ENCODE measurements around the gene ITIH2. TPM values are rescaled to one million over a fixed set of nuclear protein-coding genes. Genes with fewer than 3 reads are reported as not detected.

Gene ITIH2
- total RNA-seq, 2 donors from 2014 or later = not detected

- Histone ChIP-seq H3K27me3 (replicated peaks; ENCODE audit: insufficient read depth) (no peaks in the 10 kb centered on the region), H3K4me3 (no peak overlapping the region), H3K27ac (no peak overlapping the region), H3K36me3 (no peaks in the 10 kb centered on the region), H3K4me1 (ENCODE audit: control insufficient read depth in 1 of 2, low read depth in 2 of 2) (peaks cover 11 to 27% of the 10 kb centered on the region in 2 donors), H3K9me3 (no peaks in the 10 kb centered on the region)
- no peak for DNase-seq (ENCODE audit: low spot score)
- no peak for ATAC-seq (ENCODE audit: insufficient number of reproducible peaks, low FRiP score, low read depth)
- no peak for TF ChIP-seq CTCF (IDR thresholded peaks at IDR 0.05)
Observed at GRCh38 chr10:7700577-7701125, 2.5 kb upstream of the ITIH2 start.

GRCh38 chr10:7701158-7701742 is 1.9 kb upstream of the ITIH2 start:
- no peak for ATAC-seq (ENCODE audit: insufficient number of reproducible peaks, low FRiP score, low read depth)
- no peak for DNase-seq (ENCODE audit: low spot score)
- H3K36me3 ChIP-seq = no peaks in the 10 kb centered on the region
- H3K4me3 ChIP-seq = no peak overlapping the region
- H3K27ac ChIP-seq = no peak overlapping the region
- H3K9me3 ChIP-seq = no peaks in the 10 kb centered on the region
- peaks cover 8 to 23% of the 10 kb centered on the region in 2 donors for H3K4me1 ChIP-seq (ENCODE audit: control insufficient read depth in 1 of 2, low read depth in 2 of 2)
- no peaks in the 10 kb centered on the region for H3K27me3 ChIP-seq (replicated peaks; ENCODE audit: insufficient read depth)
- TF ChIP-seq CTCF (IDR thresholded peaks at IDR 0.05) = no peak

- ATAC-seq (ENCODE audit: insufficient number of reproducible peaks, low FRiP score, low read depth) (no peak), DNase-seq (ENCODE audit: low spot score) (no peak)
- Histone ChIP-seq H3K4me3 (no peak overlapping the region), H3K27me3 (replicated peaks; ENCODE audit: insufficient read depth) (no peaks in the 10 kb centered on the region), H3K9me3 (no peaks in the 10 kb centered on the region), H3K27ac (no peak overlapping the region), H3K4me1 (ENCODE audit: control insufficient read depth in 1 of 2, low read depth in 2 of 2) (peaks cover 3 to 12% of the 10 kb centered on the region in 2 donors), H3K36me3 (no peaks in the 10 kb centered on the region)
- no peak for TF ChIP-seq CTCF (IDR thresholded peaks at IDR 0.05)
Observed at GRCh38 chr10:7702288-7702812, 766 bp upstream of the ITIH2 start.

GRCh38 chr10:7704071-7705016 is 1.2 kb downstream of the ITIH2 start:
- H3K36me3 ChIP-seq = no peaks in the 10 kb centered on the region
- ATAC-seq (ENCODE audit: insufficient number of reproducible peaks, low FRiP score, low read depth) (no peak), DNase-seq (ENCODE audit: low spot score) (no peak)
- no peak overlapping the region for H3K27ac ChIP-seq
- H3K4me3 ChIP-seq = no peak overlapping the region
- TF ChIP-seq CTCF (IDR thresholded peaks at IDR 0.05) = no peak
- H3K4me1 ChIP-seq (ENCODE audit: control insufficient read depth in 1 of 2, low read depth in 2 of 2) = peaks cover 0 to 3% of the 10 kb centered on the region in 2 donors
- no peaks in the 10 kb centered on the region for H3K27me3 ChIP-seq (replicated peaks; ENCODE audit: insufficient read depth)
- H3K9me3 ChIP-seq = no peaks in the 10 kb centered on the region

- ATAC-seq (ENCODE audit: insufficient number of reproducible peaks, low FRiP score, low read depth) (no peak), DNase-seq (ENCODE audit: low spot score) (no peak)
- Histone ChIP-seq H3K4me3 (no peak overlapping the region), H3K36me3 (no peaks in the 10 kb centered on the region), H3K9me3 (no peaks in the 10 kb centered on the region), H3K4me1 (ENCODE audit: control insufficient read depth in 1 of 2, low read depth in 2 of 2) (peaks cover 0 to 3% of the 10 kb centered on the region in 2 donors), H3K27me3 (replicated peaks; ENCODE audit: insufficient read depth) (no peaks in the 10 kb centered on the region), H3K27ac (no peak overlapping the region)
- no peak for TF ChIP-seq CTCF (IDR thresholded peaks at IDR 0.05)
Observed at GRCh38 chr10:7705341-7705740, 2.2 kb downstream of the ITIH2 start.
